Colonic mucosa (tissue), 4 donors: ENCODE results near the gene QRFP. TPM values are rescaled to one million over a fixed set of nuclear protein-coding genes. Genes with fewer than 3 reads are reported as not detected.

Source experiments
- DNase-seq: peaks from one replicate; pipeline ENCODE4 v3.0.0-alpha.2; 2020
- H3K27ac ChIP-seq: fragments of 200-600 bp; one replicate; pipeline ENCODE4 v1.8.0; 2021
- H3K27me3 ChIP-seq: fragments of 200-600 bp; one replicate; pipeline ENCODE4 v1.8.0; 2021
- H3K36me3 ChIP-seq: fragments of 200-600 bp; one replicate; pipeline ENCODE4 v1.8.0; 2021
- H3K4me1 ChIP-seq: fragments of 200-600 bp; one replicate; pipeline ENCODE4 v1.8.0; 2021; ENCODE audit warnings: mild to moderate bottlenecking
- H3K4me3 ChIP-seq: fragments of 200-600 bp; one replicate; pipeline ENCODE4 v1.8.0; 2021
- H3K9ac ChIP-seq, 2 donors: one replicate each; pipeline ENCODE4 v1.7.0; 2013; ENCODE audit warnings: control low read depth in 2 of 2, low read depth in 2 of 2, low read length in 2 of 2
- H3K9me3 ChIP-seq: fragments of 200-600 bp; one replicate; pipeline ENCODE4 v1.8.0; 2021
- intact Hi-C: fragments of 100-400 bp; cut with DNase I; formaldehyde crosslinking; loops from one replicate; pipeline ENCODE4 v1.14.1; 2022
- total RNA-seq, 2 donors: library from RNA; stranded (reverse); fragmentation: NEBNext Ultra II Directional in 1 of 2; extraction: Animal tissue kit (Norgen Biotek cat#: 25700) in 1 of 2; gene quantifications; one replicate each; pipeline ENCODE4 v1.2.1, GENCODE V29; 2021
- TF ChIP-seq, protein P1 (sequence below): fragments of 200-600 bp; IDR thresholded peaks from one replicate; pipeline ENCODE4 v1.8.0; 2022; ENCODE audit warnings: antibody characterized with exemption, mild to moderate bottlenecking
- donor health status: healthy.
- donor health status: DM: no; HTN: no; CAD: no.
- donor health status: DM: no; HTN: no; CAD: no.

Gene QRFP
- total RNA-seq, 2 donors from 2014 or later: 0.77 TPM; not detected in 1

DNA sequence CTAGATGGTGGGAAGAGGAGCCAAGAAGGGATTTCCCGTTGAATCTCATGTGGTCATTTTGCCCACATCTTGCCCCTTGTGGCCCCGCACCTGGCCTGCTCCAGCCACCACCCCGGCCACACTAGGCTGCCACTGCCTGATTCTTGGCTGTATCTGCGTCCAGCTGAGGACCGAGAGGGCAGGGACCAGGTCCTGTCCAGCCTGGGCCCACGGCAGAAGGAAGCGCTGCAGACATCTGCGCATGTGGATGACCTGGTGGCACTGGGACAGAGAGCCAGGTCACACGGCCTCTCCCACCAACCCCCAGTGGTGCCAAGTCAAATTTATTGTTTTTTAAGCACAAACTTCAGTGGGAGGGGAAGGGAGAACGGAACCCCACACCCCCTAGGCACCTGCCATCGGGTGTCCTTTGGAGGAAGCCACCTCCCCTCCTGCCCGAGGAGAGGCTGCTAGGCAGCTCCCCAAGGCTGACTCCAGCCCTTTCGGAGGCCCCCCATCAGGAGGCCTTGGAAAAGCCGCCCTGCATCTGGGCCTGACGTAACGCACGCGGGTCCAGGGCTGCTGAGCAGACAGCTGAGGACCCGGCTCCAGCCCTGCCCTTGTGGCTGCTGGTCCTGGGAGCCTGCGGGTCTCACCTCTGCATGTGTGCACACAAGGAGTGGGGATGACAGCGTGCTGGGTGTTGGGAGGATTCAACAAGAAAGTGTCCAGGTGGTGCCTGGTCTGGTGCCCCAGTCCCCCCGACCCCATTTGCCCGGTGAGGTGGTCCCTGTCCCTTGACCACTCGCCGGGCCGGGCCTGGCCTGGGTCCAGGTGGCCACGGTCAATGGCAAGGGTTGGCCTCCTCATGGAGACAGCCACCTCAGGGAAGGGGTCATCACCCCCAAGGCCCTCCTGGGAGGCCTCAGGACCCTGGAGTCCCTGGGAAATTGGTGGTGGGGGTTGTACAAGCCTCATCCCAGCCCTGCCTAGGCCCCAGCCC, 5.9 kb upstream of the QRFP start:
- Histone ChIP-seq H3K27me3 (no peaks in the 10 kb centered on the region), H3K9ac (no peak overlapping the region), H3K36me3 (no peaks in the 10 kb centered on the region), H3K4me3 (no peak overlapping the region), H3K4me1 (no peaks in the 10 kb centered on the region), H3K9me3 (no peaks in the 10 kb centered on the region), H3K27ac (no peak overlapping the region)
- TF ChIP-seq, protein P1, sequence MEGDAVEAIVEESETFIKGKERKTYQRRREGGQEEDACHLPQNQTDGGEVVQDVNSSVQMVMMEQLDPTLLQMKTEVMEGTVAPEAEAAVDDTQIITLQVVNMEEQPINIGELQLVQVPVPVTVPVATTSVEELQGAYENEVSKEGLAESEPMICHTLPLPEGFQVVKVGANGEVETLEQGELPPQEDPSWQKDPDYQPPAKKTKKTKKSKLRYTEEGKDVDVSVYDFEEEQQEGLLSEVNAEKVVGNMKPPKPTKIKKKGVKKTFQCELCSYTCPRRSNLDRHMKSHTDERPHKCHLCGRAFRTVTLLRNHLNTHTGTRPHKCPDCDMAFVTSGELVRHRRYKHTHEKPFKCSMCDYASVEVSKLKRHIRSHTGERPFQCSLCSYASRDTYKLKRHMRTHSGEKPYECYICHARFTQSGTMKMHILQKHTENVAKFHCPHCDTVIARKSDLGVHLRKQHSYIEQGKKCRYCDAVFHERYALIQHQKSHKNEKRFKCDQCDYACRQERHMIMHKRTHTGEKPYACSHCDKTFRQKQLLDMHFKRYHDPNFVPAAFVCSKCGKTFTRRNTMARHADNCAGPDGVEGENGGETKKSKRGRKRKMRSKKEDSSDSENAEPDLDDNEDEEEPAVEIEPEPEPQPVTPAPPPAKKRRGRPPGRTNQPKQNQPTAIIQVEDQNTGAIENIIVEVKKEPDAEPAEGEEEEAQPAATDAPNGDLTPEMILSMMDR: no peak
- intact Hi-C loops: no loop called here
- DNase-seq: no peak

DNA sequence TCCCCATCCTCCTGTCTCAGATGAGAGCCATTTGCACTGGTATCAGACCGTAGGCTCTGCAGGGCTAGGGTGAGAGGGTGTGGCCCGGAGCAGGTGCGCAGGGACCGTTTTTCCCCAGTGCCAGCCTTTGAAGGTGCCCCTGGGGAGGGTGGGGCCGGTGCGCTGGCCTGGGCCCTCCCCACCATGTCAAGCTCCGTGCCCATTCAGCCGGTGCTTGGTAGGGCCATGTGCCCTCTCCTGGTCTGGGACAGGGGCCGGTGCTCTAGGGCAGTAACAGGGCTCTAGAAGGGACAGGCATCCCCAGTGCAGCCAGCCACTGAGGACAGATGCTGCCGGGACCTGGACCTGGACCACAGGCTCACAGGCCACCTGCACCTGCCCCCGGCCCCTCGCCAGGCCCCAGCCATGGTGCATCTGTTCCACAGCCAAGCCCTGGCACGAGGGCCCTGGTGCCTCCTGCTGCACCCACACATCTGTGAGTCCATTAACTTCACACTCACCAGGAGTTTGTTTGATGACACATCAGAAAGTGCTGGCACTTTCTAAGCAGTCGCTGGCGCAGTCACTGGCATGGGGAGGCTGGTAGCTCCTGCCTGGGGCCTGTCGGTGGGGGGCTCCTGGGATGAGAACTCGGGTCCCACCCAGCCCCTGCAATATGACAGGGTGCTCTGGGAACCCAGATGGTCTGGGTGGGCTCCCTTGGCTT, 5.0 kb upstream of the QRFP start:
- Histone ChIP-seq H3K27ac (no peak overlapping the region), H3K36me3 (no peaks in the 10 kb centered on the region), H3K9ac (no peak overlapping the region), H3K4me3 (no peak overlapping the region), H3K27me3 (no peaks in the 10 kb centered on the region), H3K4me1 (no peaks in the 10 kb centered on the region), H3K9me3 (no peaks in the 10 kb centered on the region)
- TF ChIP-seq, protein P1: no peak
- intact Hi-C loops: no loop called here
- peak; percentile 43 for DNase-seq

DNA sequence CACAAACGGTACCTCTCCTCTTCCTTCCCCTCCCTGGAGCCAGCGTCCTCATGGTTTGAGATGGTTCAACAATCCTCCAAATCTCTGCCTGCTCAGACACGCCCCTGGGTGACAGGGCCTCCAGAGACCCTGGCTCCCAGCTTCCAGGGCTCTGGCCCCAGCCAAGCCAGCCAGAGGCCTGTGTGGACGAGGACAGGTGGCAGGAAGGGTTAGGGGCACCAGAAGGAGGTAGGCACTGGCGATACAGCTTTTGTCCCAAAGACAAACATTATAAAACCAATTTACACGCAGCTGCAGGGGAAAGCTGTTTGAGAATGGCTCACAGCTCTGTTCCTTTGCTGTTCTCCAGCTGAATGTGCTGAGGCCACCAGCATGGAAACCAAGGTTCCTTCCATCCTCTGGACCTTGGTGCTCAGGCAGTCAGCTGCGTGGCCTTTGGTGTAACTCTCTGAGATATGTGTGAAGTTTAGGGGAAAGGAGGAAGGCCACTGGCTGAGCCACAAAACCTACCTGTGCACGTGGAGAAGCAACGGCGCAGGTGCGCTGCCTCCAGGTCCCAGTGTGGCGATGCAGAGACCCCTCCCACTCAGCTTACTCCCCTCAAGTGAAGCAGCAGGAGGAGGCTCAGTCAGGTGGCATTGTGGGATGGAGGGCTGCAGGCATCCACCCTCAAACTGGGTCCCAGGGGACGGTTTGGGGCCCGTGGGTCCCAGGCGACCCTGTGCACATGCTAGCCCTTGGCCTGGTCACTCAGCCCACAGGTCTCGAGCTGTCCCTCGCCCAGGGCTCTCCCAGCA, 4.3 kb upstream of the QRFP start:
- no peaks in the 10 kb centered on the region for H3K9me3 ChIP-seq
- TF ChIP-seq, protein P1: no peak
- H3K27me3 ChIP-seq: no peaks in the 10 kb centered on the region
- H3K36me3 ChIP-seq: no peaks in the 10 kb centered on the region
- no peak overlapping the region for H3K27ac ChIP-seq
- intact Hi-C loops: no loop called here
- H3K4me3 ChIP-seq: no peak overlapping the region
- H3K4me1 ChIP-seq: no peaks in the 10 kb centered on the region
- no peak overlapping the region for H3K9ac ChIP-seq
- no peak for DNase-seq

DNA sequence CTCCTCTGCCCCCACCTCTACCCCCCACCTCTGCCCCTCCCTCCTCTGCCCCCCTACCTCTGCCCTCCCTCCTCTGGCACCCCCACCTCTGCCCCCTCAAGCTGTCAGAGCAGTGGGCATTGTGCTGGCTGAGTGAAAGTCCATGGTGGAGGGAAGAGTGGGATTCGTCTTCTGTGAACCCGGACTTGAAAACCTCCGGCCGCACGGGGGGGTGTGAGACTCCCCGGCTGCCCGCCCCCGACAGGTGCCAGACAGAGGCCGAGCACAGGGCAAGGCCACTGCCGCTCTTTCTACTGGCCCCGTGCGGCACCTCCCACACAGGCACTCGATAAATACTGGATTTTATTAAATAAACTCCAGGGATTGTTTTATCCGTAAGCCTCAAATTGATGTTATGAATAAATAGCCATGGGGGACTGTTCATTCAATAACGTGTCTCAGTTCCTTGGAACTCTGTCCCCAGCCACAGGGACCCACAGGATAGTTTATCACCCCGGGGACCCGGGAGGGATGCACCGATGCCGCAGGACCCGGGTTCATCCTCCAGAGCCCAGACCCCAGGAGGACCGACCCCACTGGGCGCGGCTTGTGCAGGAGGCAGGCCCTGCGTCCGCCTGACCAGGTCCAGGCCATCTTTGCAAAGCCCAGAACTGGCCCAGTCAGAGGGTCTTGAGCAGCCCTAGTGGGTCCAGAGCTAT, 2.6 kb upstream of the QRFP start:
- no peaks in the 10 kb centered on the region for H3K27me3 ChIP-seq
- no peaks in the 10 kb centered on the region for H3K4me1 ChIP-seq
- no peaks in the 10 kb centered on the region for H3K36me3 ChIP-seq
- H3K27ac ChIP-seq: no peak overlapping the region
- peak; percentile 47 for DNase-seq
- intact Hi-C loops: loop anchor here (10.0 kb wide), 1 partner anchor 96 kb away; no protein-coding TSS in a partner anchor
- no peaks in the 10 kb centered on the region for H3K9me3 ChIP-seq
- no peak overlapping the region for H3K9ac ChIP-seq
- TF ChIP-seq, protein P1: no peak
- H3K4me3 ChIP-seq: no peak overlapping the region

DNA sequence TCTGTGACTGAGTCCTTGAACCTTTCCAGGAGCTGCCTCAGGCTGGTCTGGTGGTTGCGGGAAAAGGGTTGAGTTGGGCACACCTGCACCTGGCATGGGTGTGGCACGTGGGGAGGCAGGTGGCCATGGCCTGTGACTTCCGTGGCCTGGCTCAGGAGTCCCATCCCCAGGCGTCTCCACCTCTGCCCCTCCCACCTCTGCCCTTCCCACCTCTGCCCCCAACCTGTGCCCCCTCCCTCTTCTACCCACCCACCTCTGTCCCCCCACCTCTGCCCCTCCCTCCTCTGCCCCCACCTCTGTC, 1.9 kb upstream of the QRFP start:
- H3K9ac ChIP-seq: no peak overlapping the region
- no peaks in the 10 kb centered on the region for H3K36me3 ChIP-seq
- TF ChIP-seq, protein P1: no peak
- no peaks in the 10 kb centered on the region for H3K27me3 ChIP-seq
- H3K27ac ChIP-seq: no peak overlapping the region
- H3K4me1 ChIP-seq: no peaks in the 10 kb centered on the region
- intact Hi-C loops: loop anchor here (10.0 kb wide), 1 partner anchor 96 kb away; no protein-coding TSS in a partner anchor
- no peak overlapping the region for H3K4me3 ChIP-seq
- H3K9me3 ChIP-seq: no peaks in the 10 kb centered on the region
- peak; percentile 66 for DNase-seq
